HL-60/S4 (cell line): ENCODE data around the gene DENND2A.
"Not testable (repeated sequence)": the region's sequence is repeated elsewhere in the genome, so short reads cannot be mapped to it uniquely, and the experiment has no call there.

Experiments
- in situ Hi-C: fragments of 300-500 bp; cut with MboI; formaldehyde crosslinking; loops from 2 replicates; pipeline ENCODE4 v1.14.3; 2022; ENCODE audit warnings: low sequenced_read_pairs

Gene DENND2A

DNA sequence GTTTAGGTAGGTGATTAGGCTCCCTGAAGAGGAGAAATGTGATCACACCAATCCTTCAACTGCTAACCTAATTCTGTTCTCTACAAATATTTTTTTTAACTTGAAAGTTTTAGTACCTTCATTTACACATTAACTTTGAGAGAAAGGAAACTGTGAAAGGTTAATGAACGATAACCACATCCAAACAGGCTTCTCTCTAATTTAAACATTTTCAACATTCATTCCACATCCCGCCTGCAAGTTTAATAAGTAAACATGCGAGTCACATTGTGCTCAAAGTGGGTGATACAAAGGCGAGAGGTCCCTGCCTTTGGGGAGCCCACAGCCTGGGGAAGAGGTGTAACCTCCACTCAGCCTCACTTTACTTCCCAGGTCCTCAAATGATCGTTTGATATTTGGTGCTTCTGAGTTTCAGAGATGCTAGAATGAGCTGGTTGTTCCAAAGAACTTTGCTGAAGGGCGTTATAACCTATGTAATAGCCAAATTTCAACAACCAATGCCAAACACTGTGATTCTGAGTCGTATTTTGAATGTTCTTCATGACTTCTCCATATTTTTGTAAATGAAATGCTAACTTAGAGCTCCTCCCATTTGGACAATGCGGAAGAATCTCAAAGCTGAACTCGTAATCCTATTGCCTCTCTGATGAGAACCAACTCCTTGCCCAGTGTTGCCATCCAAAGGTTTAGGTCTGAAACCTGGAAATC, 47.5 kb downstream of the DENND2A start:
- in situ Hi-C loops: no loop called here

DNA sequence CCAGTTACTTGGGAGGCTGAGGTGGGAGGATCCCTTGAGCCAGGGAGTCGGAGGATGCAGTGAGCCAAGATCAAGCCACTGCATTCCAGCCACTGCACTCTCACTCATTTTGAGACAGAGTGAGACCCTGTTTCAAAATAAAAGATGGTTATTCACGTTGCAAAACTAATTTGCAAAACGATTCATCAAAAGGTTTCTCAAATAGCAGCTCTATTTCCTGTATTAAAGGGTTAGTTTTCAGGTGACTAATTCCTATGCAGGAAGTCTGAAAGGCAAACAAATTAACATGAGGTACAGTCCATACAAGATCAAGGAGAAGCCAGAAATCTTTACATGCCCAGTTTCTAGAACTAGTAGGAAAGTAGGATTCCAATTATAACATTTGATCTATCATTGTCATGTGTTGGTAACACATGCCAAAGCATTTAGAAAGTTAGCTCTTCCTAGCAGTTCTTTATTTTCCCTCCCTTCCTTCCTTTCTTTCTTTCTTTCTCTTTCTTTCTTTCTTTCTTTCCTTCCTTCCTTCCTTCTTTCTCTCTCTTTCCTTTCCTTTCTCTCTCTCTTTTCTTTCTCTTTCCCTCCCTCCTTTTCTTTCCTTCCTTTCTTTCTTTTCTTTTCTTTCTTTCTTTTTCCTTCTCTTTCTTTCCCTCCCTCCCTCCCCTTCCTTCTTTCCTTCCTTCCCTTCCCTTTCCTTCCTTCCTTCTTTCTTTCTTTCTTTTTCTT, 49.3 kb downstream of the DENND2A start:
- in situ Hi-C loops: no loop called here

DNA sequence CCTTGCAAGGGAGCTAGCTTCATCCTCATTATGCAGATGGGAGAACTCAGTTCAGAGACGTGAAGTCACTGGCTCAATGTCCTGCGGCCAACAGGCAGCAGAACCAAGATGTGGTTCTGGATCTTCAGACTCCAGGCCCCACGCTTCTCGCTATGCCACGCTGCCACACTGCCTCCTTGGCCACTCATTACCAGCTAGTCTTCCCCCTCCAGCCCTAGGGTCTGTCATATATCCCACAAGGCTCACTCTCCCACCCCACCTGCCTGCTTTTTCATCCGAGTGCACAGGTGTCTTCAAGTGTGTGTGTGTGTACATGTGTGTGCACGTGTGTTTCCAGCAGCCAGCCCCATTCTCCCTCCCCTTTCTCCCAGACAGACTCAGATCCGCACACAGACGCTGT, 53.4 kb downstream of the DENND2A start:
- in situ Hi-C loops: no loop called here

DNA sequence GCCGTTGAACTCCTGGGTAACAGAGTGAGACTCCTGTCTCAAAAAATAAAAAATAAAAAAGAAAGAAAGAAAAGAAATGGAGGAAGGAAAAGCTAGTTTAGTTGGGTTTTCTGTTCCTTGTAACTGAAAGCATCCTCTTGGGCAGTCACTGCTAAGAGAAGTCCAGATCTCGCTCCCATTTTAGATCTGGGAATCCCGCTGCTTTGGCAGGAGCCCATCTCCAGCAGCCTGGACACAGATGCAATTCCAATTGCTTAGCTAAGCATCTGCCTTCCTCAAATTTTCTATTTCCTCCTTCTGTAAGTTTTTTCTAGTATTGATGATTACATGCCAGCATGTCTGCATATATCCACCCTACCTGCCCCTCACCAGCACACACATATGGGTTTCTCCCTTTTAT, 54.1 kb downstream of the DENND2A start:
- in situ Hi-C loops: no loop called here

DNA sequence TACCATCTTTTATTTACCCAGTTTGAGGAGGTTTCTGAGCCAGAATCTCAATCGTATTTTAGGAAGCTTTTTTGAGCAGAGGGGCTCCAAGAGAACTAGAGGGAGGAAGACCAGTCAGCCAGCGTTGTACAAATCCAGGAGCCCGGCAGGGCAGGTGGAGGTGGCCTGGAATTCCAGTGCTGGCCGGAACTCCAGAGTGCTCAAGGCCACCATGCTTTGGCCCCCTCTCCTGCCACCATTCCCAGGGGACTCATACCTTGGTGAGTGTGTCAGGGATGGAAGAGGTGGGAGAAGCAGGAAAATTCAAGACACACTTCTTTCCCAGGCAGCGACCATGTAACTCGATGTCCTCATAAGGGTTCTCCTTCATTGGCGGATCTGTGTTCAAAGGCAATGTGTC, 55.3 kb downstream of the DENND2A start:
- in situ Hi-C loops: no loop called here

DNA sequence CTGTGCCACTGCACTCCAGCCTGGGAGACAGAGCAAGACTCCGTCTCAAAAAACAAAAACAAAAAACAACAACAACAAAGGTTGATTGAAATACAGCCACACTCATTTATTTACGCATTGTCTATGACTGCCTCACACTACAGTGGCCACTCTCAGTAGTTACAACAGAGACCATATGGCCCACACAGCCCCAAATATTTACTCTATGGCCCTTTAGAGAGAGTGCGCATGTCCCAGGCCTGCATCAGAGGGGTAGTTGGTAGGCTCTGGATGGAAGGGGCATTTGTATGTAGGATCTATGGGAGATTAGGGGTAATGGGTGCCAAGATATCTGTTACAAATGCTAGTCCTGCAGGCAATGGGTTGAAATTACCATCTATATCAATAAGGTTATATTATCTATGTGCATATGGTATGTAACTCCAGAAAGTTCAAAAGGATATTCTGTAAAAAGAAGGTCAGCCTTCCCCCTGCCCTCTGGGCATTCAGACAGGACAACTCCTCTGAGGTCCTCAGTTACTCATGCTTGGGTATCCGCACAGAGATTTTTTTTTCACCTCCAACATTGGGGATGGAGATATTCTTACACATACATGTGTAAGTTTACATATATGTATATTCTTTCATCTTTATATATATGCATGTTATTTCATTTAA, 56.3 kb downstream of the DENND2A start:
- in situ Hi-C loops: no loop called here

DNA sequence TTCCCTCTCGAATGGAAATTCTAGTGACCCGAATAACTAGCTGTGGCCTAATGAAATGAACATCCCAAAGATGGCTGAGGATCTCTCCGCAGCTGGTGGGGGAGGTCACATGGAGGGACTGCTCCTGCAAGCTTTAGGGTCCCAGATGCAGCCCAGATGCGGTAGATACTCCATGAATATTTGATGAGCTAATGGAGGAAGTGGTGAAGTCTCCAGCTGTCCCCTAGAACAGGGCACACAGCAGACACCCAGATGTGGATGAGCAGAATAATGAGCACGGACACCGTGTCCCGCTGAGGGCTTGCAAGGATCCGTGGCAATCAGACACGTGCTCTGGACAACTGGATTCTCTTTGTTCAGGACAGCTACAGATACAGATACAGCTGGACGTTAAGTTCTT, 59.2 kb downstream of the DENND2A start:
- in situ Hi-C loops: no loop called here

DNA sequence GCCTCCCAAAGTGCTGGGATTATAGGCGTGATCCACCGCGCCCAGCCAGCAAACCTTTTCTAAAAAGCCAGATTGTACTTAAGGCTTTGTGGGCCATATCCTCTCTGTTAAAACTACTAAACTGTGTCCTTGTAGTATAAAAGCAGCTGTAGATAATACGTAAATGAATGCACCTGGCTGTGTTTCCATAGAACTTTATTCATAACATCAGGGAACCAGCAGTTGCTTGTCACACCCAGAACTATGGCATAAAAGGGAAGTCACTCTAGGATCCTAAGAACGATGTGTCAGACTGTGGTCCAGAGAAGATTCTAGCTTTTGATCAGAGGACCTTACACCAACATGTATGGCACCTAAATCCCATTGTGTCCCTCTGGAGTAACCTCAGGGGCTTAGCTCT, 63.0 kb downstream of the DENND2A start:
- in situ Hi-C loops: no loop called here

DNA sequence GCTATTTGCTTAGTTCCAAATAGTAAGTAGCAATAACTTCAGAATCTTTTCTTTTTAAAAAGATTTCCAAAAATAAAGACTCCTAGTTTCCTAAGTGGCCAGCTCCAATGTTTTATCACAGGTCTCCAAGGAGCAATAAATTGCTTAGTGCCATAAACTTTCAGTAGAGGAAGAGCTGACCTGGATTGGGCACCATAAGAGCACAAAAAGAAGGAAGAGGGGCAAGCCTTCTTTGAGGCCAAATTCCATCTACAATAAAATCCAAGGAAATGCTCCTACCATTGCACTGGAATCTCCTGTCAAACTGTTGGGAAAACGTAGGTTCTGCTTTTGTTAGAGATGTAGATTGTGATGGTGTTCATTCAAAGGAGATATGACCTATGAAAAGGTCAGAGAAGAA, 64.0 kb downstream of the DENND2A start:
- in situ Hi-C loops: no loop called here

DNA sequence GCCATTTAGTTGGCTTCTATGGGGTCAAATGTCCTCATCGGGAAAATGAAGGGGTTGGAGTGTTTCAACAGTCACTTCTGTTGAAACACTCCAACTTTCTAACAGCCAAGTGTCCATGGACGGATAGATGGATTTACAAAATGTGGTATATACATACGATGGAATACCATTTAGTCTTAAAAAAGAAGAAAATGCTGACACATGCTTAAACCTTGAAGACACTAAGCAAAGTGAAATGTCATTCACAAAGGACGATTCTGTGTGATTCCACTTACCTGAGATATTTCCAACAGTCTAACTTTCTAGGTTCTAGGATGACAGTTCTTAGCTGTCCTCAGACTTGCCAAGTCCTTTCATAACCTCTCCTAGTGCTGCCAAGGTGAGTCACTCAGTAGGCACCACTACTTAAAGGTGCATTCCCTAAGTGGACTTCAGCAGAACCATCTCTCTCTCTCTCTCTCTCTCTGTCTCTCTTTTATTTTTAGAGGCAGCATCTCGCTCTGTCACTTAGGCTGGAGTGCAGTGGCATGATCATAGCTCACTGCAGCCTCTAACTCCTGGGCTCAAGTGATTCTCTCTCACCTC, 69.0 kb downstream of the DENND2A start:
- in situ Hi-C loops: no loop called here

DNA sequence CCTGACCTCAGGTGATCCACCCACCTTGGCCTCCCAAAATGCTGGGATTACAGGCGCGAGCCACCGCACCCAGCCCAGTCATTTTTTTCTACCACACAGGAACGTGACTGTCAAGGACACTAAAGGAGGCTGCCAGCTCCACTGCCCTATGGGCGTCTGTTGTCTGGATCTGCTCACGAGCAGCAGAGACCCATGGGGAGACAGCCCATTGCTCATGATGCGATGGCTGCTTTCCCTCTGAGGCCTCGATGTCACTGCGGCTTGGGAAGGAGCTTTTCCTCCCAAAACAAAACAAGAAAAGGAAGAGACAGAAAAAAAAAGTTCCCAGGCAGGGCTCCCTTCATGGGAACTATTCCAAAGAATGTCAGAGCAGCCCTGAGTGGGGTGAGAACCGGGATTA, 70.5 kb downstream of the DENND2A start:
- in situ Hi-C loops: no loop called here

DNA sequence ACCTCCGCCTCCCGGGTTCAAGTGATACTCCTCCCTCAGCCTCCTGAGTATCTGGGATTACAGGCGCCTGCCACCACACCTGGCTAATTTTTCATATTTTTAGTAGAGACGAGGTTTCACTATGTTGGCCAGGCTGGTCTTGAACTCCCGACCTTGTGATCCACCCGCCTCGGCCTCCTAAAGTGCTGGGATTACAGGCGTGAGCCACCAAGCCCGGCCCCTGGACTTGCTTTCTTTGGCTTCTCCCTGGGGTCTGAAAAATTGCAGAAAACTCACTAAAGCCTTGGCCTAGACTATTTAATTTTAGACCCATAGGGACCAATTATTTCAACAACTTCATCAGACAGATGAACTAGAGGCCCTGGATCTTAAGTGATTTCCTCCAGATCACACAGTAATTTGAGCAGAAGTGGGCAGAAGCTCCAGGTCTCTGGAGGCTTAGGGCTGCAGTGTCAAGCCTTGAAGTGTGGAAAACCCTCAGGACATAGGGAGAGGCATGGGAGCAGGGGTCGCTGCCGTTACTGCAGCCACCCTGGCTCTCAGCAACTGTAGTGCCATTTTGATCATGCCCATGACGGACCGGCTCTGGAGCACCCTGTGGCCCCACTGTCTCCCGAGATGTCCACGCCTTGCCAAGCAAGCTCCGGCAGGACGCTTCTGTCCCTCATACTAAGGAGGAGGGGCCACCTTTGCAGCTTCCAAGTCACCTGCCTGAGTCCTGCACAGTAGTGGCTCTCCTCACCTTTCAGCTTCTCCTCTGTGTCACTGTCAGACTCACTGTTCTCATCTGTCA, 72.4 kb downstream of the DENND2A start:
- in situ Hi-C loops: no loop called here

DNA sequence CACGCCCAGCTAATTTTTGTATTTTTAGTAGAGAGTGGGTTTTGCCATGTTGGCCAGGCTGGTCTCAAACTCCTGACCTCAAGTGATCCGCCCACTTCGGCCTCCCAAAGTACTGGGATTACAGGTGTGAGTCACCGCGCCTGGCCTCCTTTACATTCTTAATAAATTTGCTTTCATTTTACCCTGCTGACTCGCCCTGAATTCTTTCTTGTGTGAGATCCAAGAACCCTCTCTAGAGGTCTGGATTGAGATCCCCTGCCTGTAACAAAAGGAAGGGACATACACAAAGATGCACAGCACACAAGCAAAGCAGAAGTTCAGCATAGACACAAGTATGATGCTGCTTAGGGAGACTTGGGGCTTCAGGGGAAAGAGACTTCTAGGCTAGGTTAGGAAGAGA, 74.4 kb downstream of the DENND2A start:
- in situ Hi-C loops: not testable (repeated sequence)

DNA sequence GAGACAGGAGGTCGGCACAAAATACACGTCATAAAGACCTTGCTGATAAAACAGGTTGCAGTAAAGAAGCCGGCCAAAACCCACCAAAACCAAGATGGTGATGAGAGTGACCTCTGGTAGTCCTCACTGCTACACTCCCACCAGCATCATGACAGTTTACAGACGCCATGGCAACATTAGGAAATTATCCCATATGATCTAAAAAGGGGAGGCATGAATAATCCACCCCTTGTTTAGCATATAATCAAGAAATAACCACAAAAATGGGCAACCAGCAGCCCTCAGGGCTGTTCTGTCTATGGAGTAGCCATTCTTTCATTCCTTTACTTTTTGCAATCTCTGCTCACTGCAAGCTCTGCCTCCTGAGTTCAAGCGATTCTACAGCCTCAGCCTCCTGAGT, 74.9 kb downstream of the DENND2A start:
- in situ Hi-C loops: not testable (repeated sequence)

DNA sequence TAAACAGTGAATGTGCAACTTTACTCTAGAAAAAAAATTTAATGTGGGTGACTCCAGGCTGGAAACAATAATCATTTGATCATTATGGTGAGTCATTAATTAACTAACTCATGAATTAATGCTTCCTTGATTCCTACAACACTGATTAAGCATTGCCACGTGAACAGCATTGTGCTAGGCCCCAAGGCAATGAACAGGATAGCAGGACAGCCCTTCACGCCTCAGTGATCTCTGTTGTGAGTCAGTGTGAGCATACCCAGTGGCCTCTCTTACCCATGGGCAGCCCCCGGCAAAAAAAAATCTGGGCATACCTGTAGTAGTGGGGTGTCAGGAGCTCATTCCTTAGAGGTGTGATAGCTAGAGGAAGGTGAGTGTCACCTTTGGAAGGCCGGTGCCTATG, 76.0 kb downstream of the DENND2A start:
- in situ Hi-C loops: no loop called here

DNA sequence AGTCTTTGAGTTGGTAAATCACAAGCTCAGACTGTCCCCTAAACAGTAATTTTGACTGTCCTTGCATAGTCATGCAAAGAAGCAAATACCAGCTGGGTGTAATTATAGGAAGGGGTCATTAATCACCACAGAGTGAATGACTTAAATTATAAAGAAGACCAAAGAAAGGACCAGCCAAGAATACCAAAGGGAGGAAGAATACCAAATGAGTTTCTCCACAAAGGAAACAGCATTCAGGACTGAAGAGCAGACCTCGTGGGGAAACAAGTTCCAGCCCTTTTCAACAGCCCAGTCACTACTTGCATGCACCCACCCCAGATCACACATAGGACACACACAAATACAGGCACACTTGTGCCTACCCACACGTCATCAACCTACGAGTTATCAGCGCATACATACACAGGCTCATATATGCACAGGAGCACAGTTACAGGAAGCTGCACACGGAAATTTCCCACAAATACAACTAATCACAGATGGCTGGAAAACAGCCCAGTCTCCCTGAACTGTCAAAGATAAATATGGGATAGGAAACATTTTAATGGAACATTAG, 77.6 kb downstream of the DENND2A start:
- in situ Hi-C loops: no loop called here

DNA sequence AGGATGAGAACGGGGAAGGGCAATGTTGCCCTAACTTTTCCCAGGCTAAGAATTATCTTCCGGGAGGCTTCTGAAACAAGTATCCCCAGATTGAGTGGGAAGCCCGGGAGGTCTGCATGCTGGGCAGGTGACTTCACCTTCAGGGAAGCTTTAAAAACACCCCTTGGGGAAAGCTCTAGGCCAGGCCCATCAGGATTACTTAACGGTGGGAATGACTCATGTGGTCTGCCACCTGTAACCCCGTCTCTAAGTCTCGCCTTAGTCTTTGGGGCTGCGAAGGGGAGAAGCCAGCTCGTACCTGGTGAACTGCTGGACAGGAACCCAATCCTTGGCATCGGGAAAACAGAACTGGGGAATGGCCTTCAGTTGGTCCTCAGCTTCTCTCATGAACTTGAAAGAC, 81.2 kb downstream of the DENND2A start:
- in situ Hi-C loops: no loop called here

DNA sequence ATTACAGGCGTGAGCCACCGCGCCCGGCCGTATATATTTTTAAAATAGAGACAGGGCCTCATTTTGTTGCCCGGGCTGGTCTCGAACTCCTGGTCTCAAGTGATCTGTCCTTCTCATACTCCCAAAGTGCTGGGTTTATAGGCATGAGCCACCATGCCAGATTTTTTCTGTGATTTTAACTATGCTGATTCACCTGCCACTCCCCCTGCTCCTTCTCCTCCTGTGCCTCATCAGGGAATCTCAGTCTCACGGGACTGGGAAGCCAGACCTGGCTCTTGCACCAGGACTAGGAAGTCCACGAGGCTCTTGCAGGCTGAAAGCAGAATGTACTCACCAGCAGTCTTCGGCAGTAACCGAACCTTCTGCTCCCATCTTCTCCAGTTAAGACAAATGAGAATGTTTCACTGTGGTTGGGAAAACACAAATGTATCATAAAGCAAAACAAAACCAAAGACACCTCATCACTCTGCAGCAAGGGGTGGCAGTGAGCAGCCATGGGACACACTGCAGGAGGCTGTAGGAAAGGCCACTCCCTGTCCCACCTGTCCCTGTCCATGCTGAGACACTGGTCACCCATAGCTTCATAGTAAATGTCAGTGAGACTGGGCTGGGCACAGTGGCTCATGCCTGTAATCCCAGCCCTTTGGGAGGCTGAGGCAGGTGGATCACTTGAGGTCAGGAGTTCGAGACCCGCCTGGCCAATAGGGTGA, 82.6 kb downstream of the DENND2A start:
- in situ Hi-C loops: no loop called here

DNA sequence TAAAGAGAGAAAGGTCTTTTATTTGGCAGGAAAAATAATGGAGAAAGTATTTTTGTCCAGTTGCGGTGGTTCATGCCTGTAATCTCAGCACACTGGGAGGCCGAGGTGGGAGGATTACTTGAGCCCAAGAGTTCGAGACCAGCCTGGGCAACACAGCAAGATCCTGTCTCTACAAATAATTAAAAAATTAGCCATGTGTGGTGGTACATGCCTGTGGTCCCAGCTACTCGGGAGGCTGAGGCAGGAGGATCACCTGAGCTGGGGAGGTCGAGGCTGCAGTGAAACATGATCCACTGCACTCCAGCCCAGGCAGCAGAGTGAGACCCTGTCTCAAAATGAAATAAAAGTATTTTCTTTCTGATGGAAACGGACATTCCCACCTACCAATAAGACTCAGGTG, 83.5 kb downstream of the DENND2A start:
- in situ Hi-C loops: no loop called here

DNA sequence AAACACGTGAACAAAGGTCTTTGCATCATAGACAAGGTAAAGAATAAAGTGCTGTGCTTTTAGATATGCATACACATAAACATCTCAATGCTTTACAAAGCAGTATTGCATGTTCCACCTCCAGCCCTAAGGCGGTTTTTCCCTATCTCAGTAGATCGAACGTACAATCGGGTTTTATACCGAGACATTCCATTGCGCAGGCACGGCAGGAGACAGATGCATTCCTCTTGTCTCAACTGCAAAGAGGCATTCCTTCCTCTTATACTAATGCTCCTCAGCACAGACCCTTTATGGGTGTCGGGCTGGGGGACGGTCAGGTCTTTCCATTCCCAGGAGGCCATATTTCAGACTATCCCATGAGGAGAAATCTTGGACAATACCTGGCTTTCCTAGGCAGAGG, 87.4 kb downstream of the DENND2A start:
- in situ Hi-C loops: not testable (repeated sequence)
